Measurements from ENCODE around the gene TARP.
"Not testable (repeated sequence)": the region's sequence is repeated elsewhere in the genome, so short reads cannot be mapped to it uniquely, and the experiment has no call there.

Gene TARP

GRCh38 chr7:38299275-38299931 lies 26.0 kb upstream of the TARP start:
- no peak for DNase-seq (ENCODE audit: low read depth)

- DNase-seq (ENCODE audit: low read depth), result no peak
These were observed 22.8 kb upstream of the TARP start for GRCh38 chr7:38296059-38296857.

- DNase-seq (ENCODE audit: low read depth), result no peak
These were observed 21.5 kb upstream of the TARP start for GRCh38 chr7:38294926-38295325.

GRCh38 chr7:38292442-38292841 lies 19.0 kb upstream of the TARP start:
- no peak for DNase-seq (ENCODE audit: low read depth)

- DNase-seq (ENCODE audit: low read depth), result no peak
These were observed 18.2 kb upstream of the TARP start for GRCh38 chr7:38291650-38292049.

- DNase-seq (ENCODE audit: low read depth), result no peak
These were observed 17.7 kb upstream of the TARP start for GRCh38 chr7:38291117-38291647.

GRCh38 chr7:38284553-38284952 lies 11.1 kb upstream of the TARP start:
- DNase-seq (ENCODE audit: low read depth), result no peak

- DNase-seq (ENCODE audit: low read depth), result no peak
These were observed 10.4 kb upstream of the TARP start for GRCh38 chr7:38283809-38284208.

GRCh38 chr7:38283107-38283506 lies 9.7 kb upstream of the TARP start:
- DNase-seq (ENCODE audit: low read depth), result no peak

- DNase-seq (ENCODE audit: low read depth), result no peak
These were observed 8.6 kb upstream of the TARP start for GRCh38 chr7:38282081-38282480.

- DNase-seq (ENCODE audit: low read depth), result no peak
These were observed 7.8 kb upstream of the TARP start for GRCh38 chr7:38281266-38281665.

- no peak for DNase-seq (ENCODE audit: low read depth)
These were observed 7.3 kb upstream of the TARP start for GRCh38 chr7:38280707-38281106.

- no peak for DNase-seq (ENCODE audit: low read depth)
These were observed 6.6 kb upstream of the TARP start for GRCh38 chr7:38280000-38280399.

GRCh38 chr7:38276096-38276877 lies 2.9 kb upstream of the TARP start:
- DNase-seq (ENCODE audit: low read depth), result no peak

- DNase-seq (ENCODE audit: low read depth), result no peak
These were observed 1.6 kb upstream of the TARP start for GRCh38 chr7:38274927-38275620.

GRCh38 chr7:38274486-38274885 lies 1.1 kb upstream of the TARP start:
- no peak for DNase-seq (ENCODE audit: low read depth)

- not testable (repeated sequence) for DNase-seq (ENCODE audit: low read depth)
These were observed 3.0 kb downstream of the TARP start for GRCh38 chr7:38270405-38270804.

- not testable (repeated sequence) for DNase-seq (ENCODE audit: low read depth)
These were observed 3.6 kb downstream of the TARP start for GRCh38 chr7:38269704-38270346.

- DNase-seq (ENCODE audit: low read depth), result not testable (repeated sequence)
These were observed 7.5 kb downstream of the TARP start for GRCh38 chr7:38265958-38266357.

- not testable (repeated sequence) for DNase-seq (ENCODE audit: low read depth)
These were observed 8.8 kb downstream of the TARP start for GRCh38 chr7:38264602-38265001.

GRCh38 chr7:38263274-38263673 lies 10.2 kb downstream of the TARP start:
- not testable (repeated sequence) for DNase-seq (ENCODE audit: low read depth)
